H1 (cell line): ENCODE data around the gene TNFAIP1. TPM values are rescaled to one million over a fixed set of nuclear protein-coding genes. Genes with fewer than 3 reads are reported as not detected.

Experiments
- CTCF ChIA-PET: fragments of 300-600 bp; sonication (Branson Sonifier 250); formaldehyde crosslinking; loops from one replicate; lab custom pipeline; 2021; ENCODE audit not compliant: partially characterized antibody; lab: Charles Lee
- POLR2A ChIA-PET: fragments of 300-600 bp; sonication (Branson Sonifier 250); formaldehyde crosslinking; loops from one replicate; lab custom pipeline; 2021; ENCODE audit warnings: inconsistent platforms; ENCODE audit not compliant: partially characterized antibody; lab: Charles Lee
- DNase-seq, 2 experiments: peaks; one replicate each; pipeline versions ENCODE4 v3.0.0 to v3.0.0-alpha.2; 2010 to 2022; ENCODE audit warnings: low spot score in 2 of 2, low read depth in 1 of 2, mixed read lengths in 1 of 2
- FAIRE-seq: peaks from 2 replicates; lab custom pipeline; 2011; peaks lifted over from hg19 to GRCh38; lab: Jason Lieb, UNC
- H2AFZ ChIP-seq: 2 replicates; pipeline ENCODE4 v1.8.1; 2012; ENCODE audit warnings: low read length, inconsistent platforms
- H2AK5ac ChIP-seq: 2 replicates; pipeline ENCODE4 v1.6.1; 2013; ENCODE audit warnings: low read depth, low read length
- H2BK120ac ChIP-seq: replicated peaks from 2 replicates; pipeline ENCODE3; 2013; ENCODE audit warnings: low read depth, low read length, inconsistent platforms
- H2BK12ac ChIP-seq: 2 replicates; pipeline ENCODE4 v1.6.1; 2013; ENCODE audit warnings: low read depth, low read length
- H2BK15ac ChIP-seq: 2 replicates; pipeline ENCODE4 v1.6.1; 2013; ENCODE audit warnings: low read length
- H2BK20ac ChIP-seq: 2 replicates; pipeline ENCODE4 v1.6.1; 2013; ENCODE audit warnings: low read length
- H2BK5ac ChIP-seq: 2 replicates; pipeline ENCODE4 v1.6.1; 2013; ENCODE audit warnings: low read depth, low read length
- H3K14ac ChIP-seq: 2 replicates; pipeline ENCODE4 v1.6.1; 2013; ENCODE audit warnings: inconsistent platforms; ENCODE audit not compliant: insufficient read length
- H3K18ac ChIP-seq: 2 replicates; pipeline ENCODE4 v1.6.1; 2013; ENCODE audit warnings: low read length; ENCODE audit errors: extremely low read depth
- H3K23ac ChIP-seq: 2 replicates; pipeline ENCODE4 v1.6.1; 2013; ENCODE audit warnings: inconsistent platforms; ENCODE audit not compliant: insufficient read length
- H3K23me2 ChIP-seq: 2 replicates; pipeline ENCODE4 v1.6.1; 2013; ENCODE audit warnings: low read depth, low read length
- H3K27ac ChIP-seq: 2 replicates; pipeline ENCODE4 v1.6.1; 2011; ENCODE audit warnings: low read depth, low read length, inconsistent platforms
- H3K27me3 ChIP-seq, 4 experiments: replicated peaks in 1 of 4; 1 replicate in 1 of 4; 2 replicates in 3 of 4; pipeline versions ENCODE4 v1.6.1 to v1.8.1; 2011 to 2013; ENCODE audit warnings: low read length in 3 of 4, mild to moderate bottlenecking in 3 of 4, inconsistent platforms in 2 of 4, mixed read lengths in 2 of 4, moderate library complexity in 1 of 4; ENCODE audit not compliant: control insufficient read depth in 3 of 4, insufficient read depth in 3 of 4; ENCODE audit errors: extremely low read depth in 1 of 4
- H3K36me3 ChIP-seq, 4 experiments: 2 replicates each; pipeline versions ENCODE4 v1.6.1 to v1.8.1; 2011 to 2013; ENCODE audit warnings: mild to moderate bottlenecking in 4 of 4, low read length in 3 of 4, moderate library complexity in 2 of 4, control low read depth in 1 of 4, inconsistent platforms in 1 of 4; ENCODE audit not compliant: insufficient read depth in 4 of 4, control insufficient read depth in 2 of 4
- H3K4ac ChIP-seq: replicated peaks from 2 replicates; pipeline ENCODE3; 2013; ENCODE audit warnings: low read length, low read depth, mixed read lengths, inconsistent platforms; ENCODE audit not compliant: insufficient read length
- H3K4me1 ChIP-seq, 4 experiments: replicated peaks in 1 of 4; 1 replicate in 1 of 4; 2 replicates in 3 of 4; pipeline versions ENCODE4 v1.6.1 to v1.8.1; 2011 to 2013; ENCODE audit warnings: low read length in 3 of 4, inconsistent platforms in 2 of 4, mixed read lengths in 1 of 4; ENCODE audit not compliant: insufficient read depth in 4 of 4, control insufficient read depth in 3 of 4
- H3K4me2 ChIP-seq, 2 experiments: 2 replicates each; pipeline versions ENCODE4 v1.6.1 to v1.8.1; 2011 to 2013; ENCODE audit warnings: low read depth in 2 of 2, low read length in 2 of 2, control low read depth in 1 of 2, inconsistent platforms in 1 of 2, mild to moderate bottlenecking in 1 of 2; ENCODE audit not compliant: insufficient read depth in 1 of 2
- H3K4me3 ChIP-seq, 4 experiments: fragments of 200-600, 300-600 bp in 1 of 4; sonication (generic), shearing (Covaris generic), sonication (Bioruptor Twin) in 1 of 4; 2 replicates each; pipeline versions ENCODE4 v1.5.1 to v1.8.1; 2011 to 2016; ENCODE audit warnings: low read length in 4 of 4, low read depth in 3 of 4, control low read depth in 2 of 4, inconsistent platforms in 2 of 4, mild to moderate bottlenecking in 2 of 4, mixed read lengths in 1 of 4, moderate library complexity in 1 of 4; ENCODE audit not compliant: insufficient read depth in 2 of 4; ENCODE audit errors: extremely low read depth in 1 of 4
- H3K56ac ChIP-seq: replicated peaks from 2 replicates; pipeline ENCODE3; 2013; ENCODE audit warnings: low read depth, mild to moderate bottlenecking, mixed read lengths, low read length, inconsistent platforms; ENCODE audit not compliant: insufficient read length
- H3K79me1 ChIP-seq: 2 replicates; pipeline ENCODE4 v1.6.1; 2013; ENCODE audit warnings: low read depth, low read length, control low read depth
- H3K79me2 ChIP-seq, 2 experiments: 2 replicates each; pipeline versions ENCODE4 v1.6.1 to v1.8.1; 2012 to 2013; ENCODE audit warnings: low read length in 2 of 2, mild to moderate bottlenecking in 2 of 2, inconsistent platforms in 1 of 2; ENCODE audit not compliant: insufficient read depth in 2 of 2, control insufficient read depth in 1 of 2
- H3K9ac ChIP-seq, 4 experiments: replicated peaks in 1 of 4; 1 replicate in 1 of 4; 2 replicates in 3 of 4; pipeline versions ENCODE4 v1.6.1 to v1.8.1; 2011 to 2013; ENCODE audit warnings: low read depth in 3 of 4, low read length in 3 of 4, control low read depth in 2 of 4, mild to moderate bottlenecking in 2 of 4, moderate library complexity in 2 of 4, inconsistent platforms in 1 of 4; ENCODE audit errors: extremely low read depth in 1 of 4
- H3K9me3 ChIP-seq, 2 experiments: 2 replicates each; pipeline versions ENCODE4 v1.6.1 to v1.8.1; 2012 to 2013; ENCODE audit warnings: mild to moderate bottlenecking in 2 of 2, moderate library complexity in 2 of 2, control low read depth in 1 of 2, inconsistent platforms in 1 of 2, low read depth in 1 of 2, low read length in 1 of 2, mixed read lengths in 1 of 2; ENCODE audit not compliant: insufficient read depth in 2 of 2
- H4K20me1 ChIP-seq, 2 experiments: replicated peaks in 1 of 2; 2 replicates each; pipeline versions ENCODE3 to v1.8.1; 2011 to 2013; ENCODE audit warnings: inconsistent platforms in 2 of 2, low read length in 2 of 2, mild to moderate bottlenecking in 1 of 2; ENCODE audit not compliant: insufficient read depth in 2 of 2, control insufficient read depth in 1 of 2
- H4K5ac ChIP-seq: 2 replicates; pipeline ENCODE4 v1.6.1; 2013; ENCODE audit warnings: low read length, low read depth, mixed read lengths, inconsistent platforms; ENCODE audit not compliant: insufficient read length
- H4K8ac ChIP-seq: 2 replicates; pipeline ENCODE4 v1.8.0; 2013; ENCODE audit warnings: mild to moderate bottlenecking, moderate library complexity, low read length, inconsistent platforms; ENCODE audit not compliant: insufficient read depth; ENCODE audit errors: extremely low read depth
- H4K91ac ChIP-seq: replicated peaks from 2 replicates; pipeline ENCODE3; 2013; ENCODE audit warnings: low read length, mixed read lengths, inconsistent platforms; ENCODE audit not compliant: insufficient read length
- BACH1 ChIP-seq: IDR thresholded peaks from 2 replicates; pipeline ENCODE4 v1.6.1; 2012; ENCODE audit warnings: low read length, improper control_type of control experiment
- CBX5 ChIP-seq: fragments of 300-800, 300-1000 bp; sonication (generic); IDR thresholded peaks from 2 replicates; pipeline ENCODE4 v1.7.1; 2016; ENCODE audit warnings: antibody characterized with exemption, low read length, low read depth
- CBX8 ChIP-seq: fragments of 300-800, 300-1000 bp; sonication (generic); IDR thresholded peaks from 2 replicates; pipeline ENCODE4 v1.7.1; 2016; ENCODE audit warnings: low read depth, low read length, borderline replicate concordance
- GTF2F1 ChIP-seq: IDR thresholded peaks from 2 replicates; pipeline ENCODE4 v1.6.1; 2012; ENCODE audit warnings: low read depth, low read length, improper control_type of control experiment, borderline replicate concordance
- HDAC2 ChIP-seq, 2 experiments: fragments of 300-600 bp in 1 of 2; sonication (generic) in 1 of 2; IDR thresholded peaks; 2 replicates each; pipeline ENCODE4 v1.6.1; 2011 to 2012; ENCODE audit warnings: low read depth in 2 of 2, low read length in 2 of 2, mild to moderate bottlenecking in 2 of 2, moderate library complexity in 2 of 2, borderline replicate concordance in 1 of 2, inconsistent platforms in 1 of 2
- KDM1A ChIP-seq: fragments of 200-600, 300-600 bp; sonication (generic); IDR thresholded peaks from 2 replicates; pipeline ENCODE4 v1.7.1; 2016; ENCODE audit warnings: mild to moderate bottlenecking, low read length, borderline replicate concordance
- KDM4A ChIP-seq: IDR thresholded peaks from one replicate; pipeline ENCODE4 v1.7.1; 2012; ENCODE audit warnings: low read depth, mild to moderate bottlenecking, moderate library complexity, low read length, inconsistent platforms; ENCODE audit not compliant: severe bottlenecking
- NRF1 ChIP-seq: IDR thresholded peaks from 2 replicates; pipeline ENCODE4 v1.6.1; 2011; ENCODE audit warnings: mild to moderate bottlenecking, low read depth, low read length, improper control_type of control experiment
- POLR2A ChIP-seq, 2 experiments: IDR thresholded peaks; 1 replicate in 1 of 2; 2 replicates in 1 of 2; pipeline ENCODE4 v1.6.1; 2011; ENCODE audit warnings: low read depth in 2 of 2, low read length in 2 of 2, mild to moderate bottlenecking in 2 of 2; ENCODE audit errors: control extremely low read depth in 1 of 2
- POU5F1 ChIP-seq: IDR thresholded peaks from 2 replicates; pipeline ENCODE4 v1.6.1; 2011; ENCODE audit warnings: low read depth, mild to moderate bottlenecking, low read length, moderate library complexity
- SUZ12 ChIP-seq: fragments of 200-600 bp; sonication (generic); IDR thresholded peaks from 2 replicates; pipeline ENCODE4 v1.6.1; 2012; ENCODE audit warnings: mild to moderate bottlenecking, inconsistent platforms, low read length, moderate library complexity, mixed read lengths
- WGBS, 2 experiments: shearing (Covaris generic) in 1 of 2; methylation state at CpG; one replicate each; pipeline versions ENCODE4 v1.1.6 to v1.1.7; 2013 to 2015; ENCODE audit warnings: low lambda C conversion rate in 2 of 2, mixed read lengths in 2 of 2, inconsistent platforms in 1 of 2, low coverage in 1 of 2, missing lambda C conversion rate in 1 of 2; ENCODE audit not compliant: insufficient replicate concordance in 2 of 2, insufficient coverage in 1 of 2, insufficient read length in 1 of 2; ENCODE audit errors: extremely low coverage in 1 of 2, missing lambda C conversion rate in 1 of 2; 5-methylcytosine and 5-hydroxymethylcytosine counted together
- polyA plus RNA-seq, 7 experiments: library from polyadenylated mRNA; depleted of rRNA in 3 of 7; stranded (reverse) in 5 of 7; unstranded in 2 of 7; fragments of >200 nt in 5 of 7; fragments of 200-250 nt in 2 of 7; gene quantifications; 1 replicate in 5 of 7; 2 replicates in 1 of 7; 4 replicates in 1 of 7; pipeline versions ENCODE4 v1.2.1 to v1.2.3, GENCODE V29; 2011 to 2013; ENCODE audit warnings: missing spikeins in 2 of 7, mixed read lengths in 2 of 7
- total RNA-seq: library from RNA; stranded (reverse); fragmentation: NEBNext Ultra II Directional; extraction: Animal tissue kit (Norgen Biotek cat#: 25700); gene quantifications from 2 replicates; pipeline ENCODE4 v1.2.1, GENCODE V29; 2021
- TF ChIP-seq, protein P1 (sequence below): IDR thresholded peaks from 2 replicates; pipeline ENCODE4 v1.6.1; 2012; ENCODE audit warnings: inconsistent platforms
- TF ChIP-seq, protein P2 (sequence below): IDR thresholded peaks from 2 replicates; pipeline ENCODE4 v1.6.1; 2012; ENCODE audit warnings: inconsistent platforms

TNFAIP1 gene
- total and polyA plus RNA-seq, 2 of the 8 experiments (the other 6 are each of a cell fraction or from before 2014, with no cell fraction given), result 16.9 to 19.5 TPM

DNA sequence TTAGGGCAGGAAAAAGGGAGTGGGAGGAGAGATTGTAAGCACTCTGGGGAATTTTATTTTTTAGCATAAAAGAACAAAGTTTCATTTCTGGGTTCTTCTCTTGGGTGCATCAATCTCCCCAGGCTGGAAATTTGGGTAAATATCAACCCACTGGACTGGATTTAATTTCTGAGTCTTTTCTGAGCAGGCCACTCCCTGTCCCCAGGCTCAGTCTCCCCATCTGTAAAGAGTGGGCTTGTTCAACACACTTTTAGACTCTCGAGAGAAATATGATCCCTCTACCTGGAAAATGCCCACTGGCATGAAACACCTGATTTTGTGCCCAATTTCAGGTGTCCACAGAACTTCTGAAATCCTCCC is 35.2 kb downstream of the TNFAIP1 start:
- Histone ChIP-seq H3K36me3 (no peaks in the 10 kb centered on the region), H3K9ac (no peak overlapping the region), H4K91ac (no peak overlapping the region), H3K79me1 (no peaks in the 10 kb centered on the region; the same call in 1 of the 2 replicates), H3K79me2 (no peaks in the 10 kb centered on the region), H3K56ac (no peak overlapping the region), H2BK12ac (no peak overlapping the region), H2BK5ac (no peak overlapping the region), H2BK120ac (no peak overlapping the region), H2AK5ac (no peak overlapping the region), H3K27me3 (peaks cover 9 to 19% (median 19%) of the 10 kb centered on the region in 4 experiments), H3K27ac (no peak overlapping the region), H4K8ac (no peak overlapping the region), H3K4me3 (peak overlapping the region in 3 of 4 experiments; percentile 19 to 79 (median 34); a peak in 4 of 8 replicates), H3K23ac (no peak overlapping the region), H3K14ac (no peak overlapping the region), H3K4ac (no peak overlapping the region), H2AFZ (no peak overlapping the region), H3K23me2 (peaks cover 16% of the 10 kb centered on the region; the same call in 1 of the 2 replicates), H4K20me1 (peaks cover 2 to 12% of the 10 kb centered on the region in 2 experiments), H3K4me2 (peak overlapping the region; percentile 62 to 89), H3K4me1 (peaks cover 3 to 16% (median 9%) of the 10 kb centered on the region in 4 experiments; a peak in 6 of 7 replicates), H3K18ac (no peak overlapping the region), H4K5ac (no peak overlapping the region), H2BK15ac (no peak overlapping the region), H2BK20ac (no peak overlapping the region), H3K9me3 (no peaks in the 10 kb centered on the region)
- DNase-seq (no peak), FAIRE-seq (no peak)
- no peak for TF ChIP-seq CBX5
- no peak for TF ChIP-seq CBX8
- no peak for TF ChIP-seq BACH1
- no peak for TF ChIP-seq KDM1A
- no peak for TF ChIP-seq POU5F1
- no peak for TF ChIP-seq KDM4A
- no peak for TF ChIP-seq HDAC2 (IDR thresholded peaks at IDR 0.05; ENCODE audit: borderline replicate concordance in 1 of 2, low read depth in 2 of 2, low read length in 2 of 2)
- TF ChIP-seq NRF1, result no peak
- TF ChIP-seq SUZ12, result no peak
- TF ChIP-seq POLR2A (IDR thresholded peaks at IDR 0.05; ENCODE audit: control extremely low read depth in 1 of 2, low read depth in 2 of 2, low read length in 2 of 2), result no peak
- TF ChIP-seq, protein P1, sequence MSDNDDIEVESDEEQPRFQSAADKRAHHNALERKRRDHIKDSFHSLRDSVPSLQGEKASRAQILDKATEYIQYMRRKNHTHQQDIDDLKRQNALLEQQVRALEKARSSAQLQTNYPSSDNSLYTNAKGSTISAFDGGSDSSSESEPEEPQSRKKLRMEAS, result no peak
- TF ChIP-seq, protein P2, sequence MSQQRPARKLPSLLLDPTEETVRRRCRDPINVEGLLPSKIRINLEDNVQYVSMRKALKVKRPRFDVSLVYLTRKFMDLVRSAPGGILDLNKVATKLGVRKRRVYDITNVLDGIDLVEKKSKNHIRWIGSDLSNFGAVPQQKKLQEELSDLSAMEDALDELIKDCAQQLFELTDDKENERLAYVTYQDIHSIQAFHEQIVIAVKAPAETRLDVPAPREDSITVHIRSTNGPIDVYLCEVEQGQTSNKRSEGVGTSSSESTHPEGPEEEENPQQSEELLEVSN, result no peak
- no peak for TF ChIP-seq GTF2F1
- whole genome bisulfite sequencing, 2 experiments, result 81% methylated on average over 1 of the region's 1 CpG; no CpG with 5 or more reads in 1 of the 2 experiments
- ChIA-PET POLR2A (interaction anchor here (0.6 to 12.7 kb wide), 6 partner anchors 11 to 38 kb away, joined by 3 to 103 read pairs (median 4); partner anchors contain the start of gene POLDIP2), CTCF (interaction anchor here (0.8 to 4.6 kb wide), 13 partner anchors 8 to 486 kb away, joined by 3 to 20 read pairs (median 4); partner anchors contain the start of genes IFT20, POLDIP2, SLC13A2 and SLC46A1)
